Sigmoid colon (tissue), 7 donors: ENCODE measurements around the gene MARK3. TPM values are rescaled to one million over a fixed set of nuclear protein-coding genes. Genes with fewer than 3 reads are reported as not detected.
"Not testable (repeated sequence)": the region's sequence is repeated elsewhere in the genome, so short reads cannot be mapped to it uniquely, and the experiment has no call there.

Source experiments
- DNase-seq: peaks from one replicate; pipeline ENCODE4 v3.0.0-alpha.2; 2019
- H3K27ac ChIP-seq, 4 donors: fragments of 200-600 bp; sonication (generic); one replicate each; pipeline ENCODE4 v1.5.1; 2016 to 2019; ENCODE audit warnings: mild to moderate bottlenecking in 1 of 4
- H3K27me3 ChIP-seq, 3 donors: fragments of 200-600 bp; sonication (generic); one replicate each; pipeline ENCODE4 v1.5.1; 2019; ENCODE audit warnings: mild to moderate bottlenecking in 1 of 3
- H3K36me3 ChIP-seq, 4 donors: fragments of 200-600 bp; sonication (generic); one replicate each; pipeline ENCODE4 v1.5.1; 2016 to 2019
- H3K4me1 ChIP-seq, 4 donors: fragments of 200-600 bp; sonication (generic); one replicate each; pipeline ENCODE4 v1.5.1; 2017 to 2019
- H3K4me3 ChIP-seq, 4 donors: fragments of 200-600 bp; sonication (generic); one replicate each; pipeline ENCODE4 v1.5.1; 2017 to 2019; ENCODE audit warnings: mild to moderate bottlenecking in 2 of 4, moderate library complexity in 1 of 4
- H3K9me3 ChIP-seq, 4 donors: fragments of 200-600 bp in 3 of 4; sonication (generic) in 3 of 4; one replicate each; pipeline versions ENCODE4 v1.5.1 to v1.6.1; 2013 to 2019
- EP300 ChIP-seq, 4 donors: sonication (generic); formaldehyde crosslinking; IDR thresholded peaks; one replicate each; pipeline ENCODE4 v1.6.1; 2017; ENCODE audit warnings: antibody characterized with exemption in 4 of 4
- POLR2A ChIP-seq, 2 donors: fragments of 450-650 bp; IDR thresholded peaks; one replicate each; pipeline ENCODE4 v1.6.1; 2016; ENCODE audit warnings: antibody characterized with exemption in 2 of 2, mild to moderate bottlenecking in 2 of 2, moderate library complexity in 2 of 2
- POLR2AphosphoS5 ChIP-seq, 4 donors: sonication (generic); formaldehyde crosslinking; IDR thresholded peaks; one replicate each; pipeline ENCODE4 v1.6.1; 2017; ENCODE audit warnings: antibody characterized with exemption in 4 of 4
- WGBS, 2 donors: extraction: QIAGEN DNeasy Blood & Tissue Kit; methylation state at CpG; one replicate each; pipeline ENCODE4 v1.1.7; 2013; 5-methylcytosine and 5-hydroxymethylcytosine counted together
- intact Hi-C: fragments of 100-400 bp; cut with DNase I; formaldehyde crosslinking; loops from one replicate; pipeline ENCODE4 v1.15.1; 2023
- polyA plus RNA-seq, 3 donors: library from polyadenylated mRNA; stranded (reverse); fragments of 200-250 nt; gene quantifications; one replicate each; pipeline ENCODE4 v1.2.3, GENCODE V29; 2013
- total RNA-seq, 4 donors: library from RNA; depleted of rRNA; stranded (reverse); fragments of >200 nt; gene quantifications; one replicate each; pipeline ENCODE4 v1.1.0, GENCODE V29; 2016
- TF ChIP-seq, protein P1 (sequence below), 4 experiments: fragments of 450-650 bp in 3 of 4; fragments of 200-600 bp in 1 of 4; IDR thresholded peaks; one replicate each; pipeline ENCODE4 v1.5.1; 2016 to 2019; ENCODE audit warnings: antibody characterized with exemption in 4 of 4, mild to moderate bottlenecking in 3 of 4, moderate library complexity in 2 of 4
- donor health status: healthy with polysubstance abuse.
- donor health status: Bipolar disorder and iron deficiency.
- donor health status: healthy.

MARK3 gene
- total and polyA plus RNA-seq, 7 donors: 21.6 to 104 (median 66.7) TPM

DNA sequence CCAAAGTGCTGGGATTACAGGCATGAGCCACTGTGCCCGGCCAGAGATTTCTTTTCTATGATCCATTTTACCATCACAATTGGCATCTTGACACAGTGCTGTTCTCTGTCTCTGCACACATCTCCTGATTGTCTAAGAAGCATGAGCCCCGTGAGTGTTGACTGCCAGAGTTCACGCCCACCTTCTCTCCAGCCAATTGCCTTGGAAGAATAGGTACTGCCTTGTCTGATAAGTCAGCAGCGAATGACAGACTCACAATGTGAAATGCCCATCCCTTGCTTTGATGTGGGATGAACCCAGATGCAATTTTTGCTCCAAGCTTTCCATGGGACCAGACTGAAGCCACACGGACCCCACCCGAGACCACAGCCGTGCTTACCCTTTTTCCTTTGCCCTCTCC lies 31.9 kb upstream of the MARK3 start:
- 69 to 81% methylated on average over 7 of the region's 7 CpGs for WGBS, 2 donors
- Histone ChIP-seq H3K4me3 (no peak overlapping the region), H3K4me1 (no peaks in the 10 kb centered on the region), H3K9me3 (no peaks in the 10 kb centered on the region), H3K36me3 (no peaks in the 10 kb centered on the region), H3K27me3 (no peaks in the 10 kb centered on the region), H3K27ac (no peak overlapping the region)
- TF ChIP-seq EP300 (IDR thresholded peaks at IDR 0.05) (no peak), POLR2A (IDR thresholded peaks at IDR 0.05) (no peak), POLR2AphosphoS5 (IDR thresholded peaks at IDR 0.05) (no peak)
- TF ChIP-seq, protein P1, sequence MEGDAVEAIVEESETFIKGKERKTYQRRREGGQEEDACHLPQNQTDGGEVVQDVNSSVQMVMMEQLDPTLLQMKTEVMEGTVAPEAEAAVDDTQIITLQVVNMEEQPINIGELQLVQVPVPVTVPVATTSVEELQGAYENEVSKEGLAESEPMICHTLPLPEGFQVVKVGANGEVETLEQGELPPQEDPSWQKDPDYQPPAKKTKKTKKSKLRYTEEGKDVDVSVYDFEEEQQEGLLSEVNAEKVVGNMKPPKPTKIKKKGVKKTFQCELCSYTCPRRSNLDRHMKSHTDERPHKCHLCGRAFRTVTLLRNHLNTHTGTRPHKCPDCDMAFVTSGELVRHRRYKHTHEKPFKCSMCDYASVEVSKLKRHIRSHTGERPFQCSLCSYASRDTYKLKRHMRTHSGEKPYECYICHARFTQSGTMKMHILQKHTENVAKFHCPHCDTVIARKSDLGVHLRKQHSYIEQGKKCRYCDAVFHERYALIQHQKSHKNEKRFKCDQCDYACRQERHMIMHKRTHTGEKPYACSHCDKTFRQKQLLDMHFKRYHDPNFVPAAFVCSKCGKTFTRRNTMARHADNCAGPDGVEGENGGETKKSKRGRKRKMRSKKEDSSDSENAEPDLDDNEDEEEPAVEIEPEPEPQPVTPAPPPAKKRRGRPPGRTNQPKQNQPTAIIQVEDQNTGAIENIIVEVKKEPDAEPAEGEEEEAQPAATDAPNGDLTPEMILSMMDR (IDR thresholded peaks at IDR 0.05): no peak
- intact Hi-C loops: no loop called here
- DNase-seq: peak; percentile 19

- 68 to 81% methylated on average over 7 of the region's 7 CpGs for WGBS, 2 donors
- no peak overlapping the region for H3K4me3 ChIP-seq
- peak; percentile 14 for DNase-seq
- H3K36me3 ChIP-seq: no peaks in the 10 kb centered on the region
- H3K9me3 ChIP-seq: no peaks in the 10 kb centered on the region
- intact Hi-C loops: no loop called here
- H3K4me1 ChIP-seq: no peaks in the 10 kb centered on the region
- TF ChIP-seq POLR2AphosphoS5 (IDR thresholded peaks at IDR 0.05) (no peak), POLR2A (IDR thresholded peaks at IDR 0.05) (no peak), EP300 (IDR thresholded peaks at IDR 0.05) (no peak)
- TF ChIP-seq, protein P1 (IDR thresholded peaks at IDR 0.05): no peak
- H3K27ac ChIP-seq: no peak overlapping the region
- no peaks in the 10 kb centered on the region for H3K27me3 ChIP-seq
These were observed 31.1 kb upstream of the MARK3 start for GRCh38 chr14:103354141-103354540.

DNA sequence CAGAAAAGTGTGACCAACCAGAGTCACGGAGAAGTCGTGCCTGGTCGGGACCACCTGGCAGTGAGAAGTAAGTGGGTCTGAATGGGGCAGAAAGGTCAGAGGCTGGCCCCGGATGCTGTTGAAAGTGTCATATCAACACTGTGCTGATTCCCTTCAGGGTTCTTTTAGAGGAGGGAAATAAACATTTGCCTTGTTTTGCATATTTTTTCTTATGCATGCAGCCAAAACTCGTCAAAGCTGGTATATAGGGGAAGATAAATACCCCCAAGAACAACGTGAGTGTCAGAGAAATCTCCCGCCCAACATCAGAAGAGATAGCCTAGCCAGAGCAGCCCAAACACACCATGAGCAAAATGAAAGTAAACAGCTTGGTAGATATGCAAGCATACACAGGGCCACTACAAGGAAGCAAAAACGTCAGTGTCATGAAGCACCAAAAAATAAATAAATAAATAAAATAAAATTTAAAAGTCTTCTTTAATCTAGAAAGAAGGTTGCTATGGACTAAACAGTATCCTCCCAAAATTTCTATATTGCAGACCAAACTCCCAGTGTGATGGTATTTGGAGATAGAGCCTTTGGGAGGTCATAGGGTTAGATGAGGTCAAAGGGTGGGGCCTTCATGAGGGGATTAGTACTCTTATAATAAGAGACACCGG lies 29.1 kb upstream of the MARK3 start:
- Histone ChIP-seq H3K4me3 (no peak overlapping the region), H3K27me3 (no peaks in the 10 kb centered on the region), H3K4me1 (no peaks in the 10 kb centered on the region), H3K27ac (no peak overlapping the region), H3K36me3 (no peaks in the 10 kb centered on the region), H3K9me3 (no peaks in the 10 kb centered on the region)
- 49 to 70% methylated on average over 9 of the region's 9 CpGs for WGBS, 2 donors
- DNase-seq: no peak
- intact Hi-C loops: no loop called here
- TF ChIP-seq POLR2AphosphoS5 (IDR thresholded peaks at IDR 0.05) (no peak), POLR2A (IDR thresholded peaks at IDR 0.05) (no peak), EP300 (IDR thresholded peaks at IDR 0.05) (no peak)
- TF ChIP-seq, protein P1 (IDR thresholded peaks at IDR 0.05): no peak

GRCh38 chr14:103357552-103357951 lies 27.7 kb upstream of the MARK3 start:
- DNase-seq: peak; percentile 5
- H3K4me1 ChIP-seq, H3K27me3 ChIP-seq, H3K9me3 ChIP-seq, intact Hi-C loops, H3K36me3 ChIP-seq, H3K4me3 ChIP-seq, H3K27ac ChIP-seq: not testable (repeated sequence)
- WGBS, 2 donors: 91 to 93% methylated on average over 10 of the region's 10 CpGs

DNA sequence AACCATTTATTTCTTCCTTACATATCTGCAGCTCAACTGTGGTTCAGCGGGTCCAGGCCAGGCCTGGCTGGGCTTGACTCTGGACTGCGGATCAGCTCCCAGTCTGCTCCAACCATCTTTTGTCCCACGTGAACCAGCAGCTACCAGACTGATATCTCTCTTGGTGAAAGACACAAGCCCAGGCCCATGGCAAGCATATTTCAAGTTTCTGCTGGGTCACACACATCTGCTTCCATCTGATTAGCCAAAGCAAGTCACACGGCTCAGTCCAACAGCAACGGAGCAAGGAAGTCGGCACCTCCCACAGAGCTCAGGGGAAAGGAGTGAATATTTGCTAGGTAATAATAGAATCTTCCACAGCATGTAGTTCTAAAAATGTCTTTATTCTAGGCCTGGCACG lies 24.7 kb upstream of the MARK3 start:
- no peak for TF ChIP-seq POLR2AphosphoS5 (IDR thresholded peaks at IDR 0.05)
- TF ChIP-seq, protein P1 (IDR thresholded peaks at IDR 0.05): no peak
- TF ChIP-seq EP300 (IDR thresholded peaks at IDR 0.05): no peak
- TF ChIP-seq POLR2A (IDR thresholded peaks at IDR 0.05): no peak
- peaks cover 0 to 6% (median 3%) of the 10 kb centered on the region in 4 donors for H3K9me3 ChIP-seq
- peak; percentile 27 for DNase-seq
- no peaks in the 10 kb centered on the region for H3K27me3 ChIP-seq
- WGBS, 2 donors: 89 to 91% methylated on average over 7 of the region's 7 CpGs
- no peaks in the 10 kb centered on the region for H3K4me1 ChIP-seq
- intact Hi-C loops: no loop called here
- no peak overlapping the region for H3K4me3 ChIP-seq
- H3K36me3 ChIP-seq: no peaks in the 10 kb centered on the region
- no peak overlapping the region for H3K27ac ChIP-seq
